Measurements from ENCODE around the gene PNMA6E.

The PNMA6E gene

DNA sequence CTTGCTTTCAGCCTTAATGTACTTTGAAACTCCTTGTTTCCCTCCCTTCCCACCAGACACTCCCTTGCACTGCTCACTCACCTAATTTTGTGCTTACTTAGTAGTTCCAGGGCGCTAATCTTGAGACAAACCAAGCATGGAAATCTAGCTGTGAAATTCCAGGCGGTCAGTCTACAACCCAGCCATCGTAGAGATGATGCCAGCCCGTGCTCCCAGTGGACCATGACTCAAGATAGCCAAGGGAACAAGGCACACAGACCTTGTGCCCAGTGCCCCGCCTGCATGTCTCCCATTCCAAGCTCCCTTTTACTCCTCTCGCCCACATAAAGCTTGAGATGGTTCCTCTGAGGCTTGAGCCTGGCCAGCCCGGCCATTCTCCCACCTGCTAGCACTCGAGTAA, 33.7 kb upstream of the PNMA6E start:
- no peak for DNase-seq

DNA sequence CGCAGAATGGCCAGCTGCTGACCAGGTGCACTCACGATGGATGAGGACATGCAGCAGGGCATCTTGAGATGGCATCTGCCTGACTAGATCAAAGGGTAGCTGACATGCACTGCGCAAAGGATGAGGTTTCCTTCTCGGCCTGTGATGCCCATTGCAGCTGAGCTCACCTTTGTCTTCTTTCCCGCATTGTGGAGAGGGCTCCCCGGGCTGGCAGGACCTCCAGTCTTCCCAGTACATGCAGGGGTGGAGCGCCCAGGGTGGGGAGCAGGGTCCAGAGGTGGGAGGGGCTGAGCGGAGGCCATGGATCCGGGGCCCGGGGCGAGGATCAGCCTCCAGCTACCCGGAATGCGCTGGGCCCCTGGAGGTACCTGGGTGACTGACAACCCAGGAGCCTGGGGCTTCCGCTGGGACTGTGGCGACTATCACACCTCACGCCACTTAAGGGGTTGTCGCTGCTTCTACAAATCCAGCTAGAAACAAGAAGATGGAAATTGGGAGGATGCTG, 32.7 kb upstream of the PNMA6E start:
- DNase-seq = no peak

DNA sequence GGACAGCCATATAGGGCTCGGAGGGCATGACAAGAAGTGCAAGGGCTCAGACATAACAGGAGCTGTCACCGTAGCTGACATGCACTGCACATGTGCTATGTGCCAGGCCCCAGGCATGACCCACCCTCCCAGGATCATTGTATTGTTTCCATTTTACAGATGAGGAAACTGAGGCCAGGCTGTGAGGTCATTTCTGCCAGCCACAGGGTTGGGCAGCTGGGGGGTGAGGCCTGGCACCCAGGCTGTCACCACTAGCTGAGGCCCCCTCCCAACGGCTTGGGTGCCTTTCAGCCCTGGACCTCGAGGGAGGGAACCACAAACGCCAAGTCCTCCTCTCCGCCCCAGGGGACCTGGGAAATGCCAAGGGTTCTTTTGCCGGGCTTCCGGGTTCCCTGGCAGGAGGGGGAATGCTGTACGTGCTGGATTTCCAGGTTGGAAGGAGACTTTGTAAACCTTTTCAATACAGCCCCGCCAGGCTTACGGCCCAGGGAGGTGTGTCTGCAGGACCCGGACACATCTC, 32.1 kb upstream of the PNMA6E start:
- no peak for DNase-seq

DNA sequence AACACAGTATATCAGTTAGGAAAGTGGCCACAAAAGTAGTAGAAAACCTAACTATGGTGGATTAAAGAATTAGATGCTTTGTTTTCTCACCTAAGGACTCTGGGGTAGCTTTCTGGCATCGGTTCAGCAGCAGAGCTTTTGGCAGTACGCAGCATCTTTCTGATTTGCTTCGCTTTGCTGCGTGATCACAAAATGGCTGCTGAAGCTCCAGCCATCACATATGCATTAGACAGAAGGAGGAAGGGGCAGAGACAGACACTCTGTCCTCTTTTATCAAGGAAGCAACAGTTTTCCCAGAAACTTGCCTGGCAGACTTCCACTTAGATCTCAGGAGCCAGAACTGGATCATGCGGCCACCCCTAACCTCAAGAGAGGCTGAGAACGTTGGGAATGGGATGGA, 29.6 kb upstream of the PNMA6E start:
- no peak for DNase-seq

DNA sequence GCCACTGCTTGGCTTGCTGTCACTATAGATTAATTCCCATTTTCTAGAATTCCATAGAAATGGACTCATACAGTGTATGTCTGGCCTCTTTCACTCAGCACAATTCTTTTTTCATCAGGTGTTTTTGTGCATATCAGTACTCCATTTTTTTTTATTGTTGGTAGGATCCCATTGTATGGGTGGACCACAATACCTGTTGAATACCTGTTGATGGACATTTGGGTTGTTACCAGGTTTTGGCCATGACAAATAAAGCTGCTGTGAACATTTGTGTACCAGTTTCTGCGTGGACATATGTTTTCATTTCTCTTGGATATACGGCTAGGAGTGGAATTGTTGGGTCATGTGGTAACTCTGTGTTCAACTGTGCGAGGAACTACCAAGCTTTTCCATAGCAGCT, 25.1 kb upstream of the PNMA6E start:
- no peak for DNase-seq

DNA sequence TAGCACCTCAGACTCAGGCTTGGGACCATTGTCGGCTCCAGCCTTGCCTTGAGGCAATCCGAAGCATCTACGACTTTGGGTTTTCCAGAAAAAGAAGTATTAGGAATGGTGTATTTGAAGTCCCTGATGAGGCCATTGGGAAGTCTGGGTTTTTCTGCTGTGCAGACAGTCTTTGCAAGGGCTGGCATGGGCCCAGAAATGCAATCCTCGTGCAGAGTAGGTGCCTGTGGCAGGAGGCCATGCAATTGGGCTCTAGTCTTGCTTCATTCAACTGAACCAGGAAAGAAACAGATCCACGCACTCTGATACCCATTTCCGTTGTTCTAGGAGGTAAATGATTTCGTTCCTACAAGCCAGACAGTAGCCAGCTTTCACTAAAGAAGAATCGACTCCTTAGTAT, 22.5 kb upstream of the PNMA6E start:
- DNase-seq = no peak

DNA sequence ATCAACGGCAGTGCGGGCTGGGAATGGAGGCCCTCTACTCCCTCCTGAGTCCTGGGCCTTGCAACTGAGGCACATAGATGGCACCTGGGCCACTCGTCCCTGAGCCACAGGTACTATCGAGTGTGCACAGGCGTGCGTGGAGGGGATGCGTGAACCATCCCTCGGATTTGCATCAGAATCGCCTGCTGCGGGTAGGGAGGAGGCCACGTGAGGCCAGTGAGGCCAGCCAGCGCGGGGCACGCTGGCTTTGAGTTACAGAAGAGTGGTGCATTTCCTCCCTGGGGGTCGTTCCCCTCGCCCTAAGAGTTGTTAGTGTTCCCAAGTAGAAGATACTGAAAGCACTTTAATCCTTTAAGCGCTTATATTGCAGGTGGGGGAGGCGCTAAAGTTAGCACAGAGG, 20.7 kb upstream of the PNMA6E start:
- no peak for DNase-seq

DNA sequence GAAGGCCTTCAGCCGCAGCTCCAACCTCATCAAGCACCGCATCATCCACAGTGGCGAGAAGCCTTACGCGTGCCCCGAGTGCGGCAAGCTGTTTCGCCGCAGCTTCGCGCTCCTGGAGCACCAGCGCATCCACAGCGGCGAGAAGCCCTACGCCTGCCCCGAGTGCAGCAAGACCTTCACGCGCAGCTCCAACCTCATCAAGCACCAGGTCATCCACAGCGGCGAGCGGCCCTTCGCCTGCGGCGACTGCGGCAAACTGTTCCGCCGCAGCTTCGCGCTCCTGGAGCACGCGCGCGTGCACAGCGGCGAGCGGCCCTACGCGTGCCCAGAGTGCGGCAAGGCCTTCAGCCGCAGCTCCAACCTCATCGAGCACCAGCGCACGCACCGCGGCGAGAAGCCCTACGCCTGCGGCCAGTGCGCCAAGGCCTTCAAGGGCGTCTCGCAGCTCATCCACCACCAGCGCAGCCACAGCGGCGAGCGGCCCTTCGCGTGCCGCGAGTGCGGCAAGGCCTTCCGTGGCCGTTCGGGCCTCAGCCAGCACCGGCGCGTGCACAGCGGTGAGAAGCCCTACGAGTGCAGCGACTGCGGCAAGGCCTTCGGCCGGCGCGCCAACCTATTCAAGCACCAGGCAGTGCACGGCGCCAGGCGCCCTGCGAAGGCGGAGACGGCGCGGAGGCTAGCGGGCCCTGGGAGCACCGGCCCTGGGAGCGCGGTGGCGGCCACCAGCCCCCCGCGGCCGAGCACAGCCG, 19.9 kb upstream of the PNMA6E start:
- no peak for DNase-seq

DNA sequence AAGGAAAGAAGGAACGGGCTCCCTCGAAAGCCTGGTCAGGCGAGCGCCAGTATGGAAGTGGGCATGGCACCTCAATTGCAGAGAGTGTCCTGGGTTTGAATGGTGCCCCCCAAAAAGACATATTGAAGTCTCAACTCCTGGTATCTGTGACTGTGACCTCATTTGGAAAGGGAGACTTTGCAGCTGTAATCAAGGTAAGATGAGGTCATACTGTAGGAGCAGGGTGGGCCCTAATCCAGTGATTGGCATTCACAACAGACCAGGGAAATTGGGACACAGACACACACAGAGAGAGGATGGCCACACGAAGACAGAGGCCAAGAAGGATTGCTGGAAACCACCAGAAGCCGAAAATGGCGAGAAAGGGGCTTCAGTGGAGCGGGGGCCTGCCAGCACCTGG, 16.5 kb upstream of the PNMA6E start:
- no peak for DNase-seq

DNA sequence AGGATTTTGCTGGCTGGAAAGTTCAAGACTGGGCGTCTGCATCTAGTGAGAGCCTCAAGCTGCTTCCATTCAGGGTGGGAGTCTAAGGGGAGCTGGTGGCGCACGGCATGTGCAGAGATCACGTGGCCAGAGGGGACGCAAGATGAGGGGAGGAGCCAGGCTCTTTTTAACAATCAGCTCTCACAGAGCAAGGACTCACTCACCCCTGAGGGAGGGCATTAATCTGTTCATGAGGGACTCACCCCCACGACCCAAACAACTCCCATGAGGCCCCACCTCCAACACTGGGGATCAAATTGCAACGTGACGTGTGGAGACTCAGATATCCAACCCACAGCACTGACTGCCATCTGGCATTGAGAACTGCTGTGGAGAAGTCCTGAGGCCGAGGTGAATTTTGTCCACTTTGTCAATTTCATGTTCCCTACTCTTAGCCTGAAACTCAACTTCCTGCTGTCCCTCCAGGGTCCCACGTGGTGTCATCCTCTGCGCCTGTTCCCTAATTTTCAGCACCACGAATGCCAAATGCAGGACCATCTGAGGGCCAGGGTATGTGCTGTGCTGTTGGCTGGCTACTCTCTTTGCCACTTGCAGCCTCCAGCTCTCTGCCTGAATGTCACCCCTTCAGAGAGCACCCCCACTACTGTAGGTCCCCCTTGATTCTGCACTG, 15.8 kb upstream of the PNMA6E start:
- DNase-seq = no peak

DNA sequence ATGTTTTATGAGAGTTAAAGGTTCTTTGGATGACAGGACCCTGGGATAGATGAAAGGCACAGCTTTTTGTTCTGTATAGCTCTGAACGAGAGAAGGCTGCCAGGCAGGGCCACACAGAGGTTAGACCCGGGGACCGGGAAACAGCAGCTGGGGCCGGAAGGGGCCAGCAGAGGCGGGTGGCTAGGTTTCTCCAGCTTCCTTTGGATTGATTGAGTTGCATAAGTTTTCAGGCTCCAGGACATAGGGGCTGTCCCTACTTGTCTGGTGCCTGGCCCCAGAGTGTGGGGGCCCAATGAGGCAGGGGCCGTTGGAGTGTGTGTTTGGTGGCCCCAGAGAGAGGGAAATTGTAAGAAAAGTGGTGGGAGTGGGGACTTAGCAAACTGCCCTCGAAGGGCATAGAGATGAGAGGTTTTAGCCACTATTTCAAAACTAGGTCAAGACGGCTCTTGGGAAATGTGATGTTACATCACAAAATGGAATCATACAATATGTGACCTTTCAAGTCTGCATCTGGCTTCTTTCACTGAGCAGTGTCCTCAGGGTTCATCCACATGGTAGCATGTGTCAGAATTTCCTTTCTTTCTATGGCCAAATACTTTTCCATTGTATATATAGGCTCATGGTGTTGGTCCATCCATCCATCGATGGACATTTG, 13.8 kb upstream of the PNMA6E start:
- DNase-seq = no peak

DNA sequence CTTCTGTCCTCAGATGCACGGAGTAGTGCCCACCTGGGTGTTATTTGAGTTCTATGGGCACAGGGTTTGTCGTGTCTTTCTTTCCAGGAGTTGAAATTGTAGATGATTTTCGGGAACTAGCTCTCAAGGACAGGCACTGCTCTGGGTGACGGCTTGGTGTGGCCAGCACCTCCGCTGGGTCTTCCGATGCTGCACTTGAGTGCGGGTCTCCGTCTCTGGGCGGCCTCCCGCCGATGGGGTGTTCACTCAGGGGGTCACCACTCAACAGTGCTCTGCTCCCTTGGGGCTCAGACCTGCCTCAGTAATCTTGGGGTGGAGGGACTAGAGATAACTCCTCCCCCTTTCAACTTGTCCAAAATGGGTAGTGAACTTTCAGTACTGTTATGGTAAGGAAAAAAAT, 12.6 kb upstream of the PNMA6E start:
- no peak for DNase-seq

DNA sequence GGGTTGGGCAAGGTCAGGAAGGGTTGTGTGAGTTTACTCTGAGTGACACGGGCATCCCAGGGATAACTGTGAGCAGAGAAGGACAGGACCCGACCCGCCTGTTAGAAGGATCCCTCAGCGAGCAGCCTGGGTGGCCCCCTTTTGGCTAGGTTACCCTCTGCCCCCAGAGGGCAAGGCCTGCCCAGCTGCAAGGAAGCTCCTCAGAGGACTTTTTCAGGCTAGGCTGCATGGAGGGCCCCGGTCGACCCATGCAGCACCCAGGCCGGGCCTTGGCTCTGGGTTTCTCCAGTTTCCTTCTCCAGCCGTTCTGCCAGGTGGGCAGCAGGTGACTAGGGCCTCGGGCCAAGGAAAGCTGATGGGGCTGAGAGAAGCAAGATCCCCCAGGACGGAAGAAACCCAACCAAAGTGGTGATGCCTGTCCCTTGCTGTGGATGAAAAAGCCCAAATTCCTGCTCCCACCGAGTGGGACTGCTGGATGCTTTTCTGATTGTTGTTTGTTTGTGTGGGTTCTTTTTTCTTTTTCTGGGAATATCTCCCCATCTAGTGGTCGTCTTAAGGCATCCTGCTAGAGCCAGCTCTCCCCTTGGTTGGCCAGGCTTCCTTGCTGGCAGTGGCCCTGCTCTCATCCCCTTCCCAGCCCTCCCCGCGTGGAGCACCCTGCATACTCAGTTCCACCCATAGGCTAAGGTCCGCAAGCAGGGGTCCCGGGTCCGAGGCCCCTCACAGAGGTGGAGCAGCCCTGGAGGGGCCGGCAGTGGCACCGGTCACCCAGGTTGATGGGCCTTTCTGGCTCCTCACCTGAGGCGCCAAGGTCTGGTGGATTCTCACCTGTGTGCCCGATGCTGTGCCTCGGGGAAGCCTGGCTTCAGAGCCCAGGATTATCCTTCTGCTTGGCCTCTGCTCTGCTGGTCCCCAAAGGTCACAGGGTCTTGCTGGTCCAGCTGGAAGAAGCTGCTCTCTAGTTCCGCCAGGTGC, 11.9 kb upstream of the PNMA6E start:
- DNase-seq = no peak

DNA sequence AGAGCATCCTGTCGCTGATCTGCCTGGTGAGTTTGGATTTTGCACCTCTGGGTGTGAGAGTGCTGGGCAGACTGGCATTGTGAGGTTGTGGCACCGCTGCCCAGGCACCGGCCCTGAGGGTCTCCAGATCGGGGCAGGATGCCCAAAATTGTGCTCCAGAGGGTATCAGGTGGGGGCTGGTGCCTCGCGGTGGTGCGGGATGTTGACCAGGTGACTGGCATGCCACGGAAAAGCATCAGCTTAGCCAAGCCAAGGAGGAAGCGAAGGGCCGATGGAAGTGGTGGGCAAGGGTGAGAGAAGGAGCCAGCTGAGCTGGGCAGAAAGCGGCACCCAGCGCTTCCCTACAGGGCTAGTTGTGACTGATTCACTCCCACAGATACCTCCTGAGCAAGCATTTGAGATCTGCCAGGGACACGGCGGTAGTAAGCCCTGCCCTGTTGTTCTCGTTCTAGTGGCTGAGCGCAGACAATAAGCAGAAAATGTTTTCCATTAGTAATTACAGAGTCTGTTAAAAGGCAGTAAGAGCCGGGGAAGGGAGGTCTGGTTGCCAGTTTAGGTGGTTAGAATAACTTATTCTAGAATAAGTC, 10.9 kb upstream of the PNMA6E start:
- DNase-seq = no peak

DNA sequence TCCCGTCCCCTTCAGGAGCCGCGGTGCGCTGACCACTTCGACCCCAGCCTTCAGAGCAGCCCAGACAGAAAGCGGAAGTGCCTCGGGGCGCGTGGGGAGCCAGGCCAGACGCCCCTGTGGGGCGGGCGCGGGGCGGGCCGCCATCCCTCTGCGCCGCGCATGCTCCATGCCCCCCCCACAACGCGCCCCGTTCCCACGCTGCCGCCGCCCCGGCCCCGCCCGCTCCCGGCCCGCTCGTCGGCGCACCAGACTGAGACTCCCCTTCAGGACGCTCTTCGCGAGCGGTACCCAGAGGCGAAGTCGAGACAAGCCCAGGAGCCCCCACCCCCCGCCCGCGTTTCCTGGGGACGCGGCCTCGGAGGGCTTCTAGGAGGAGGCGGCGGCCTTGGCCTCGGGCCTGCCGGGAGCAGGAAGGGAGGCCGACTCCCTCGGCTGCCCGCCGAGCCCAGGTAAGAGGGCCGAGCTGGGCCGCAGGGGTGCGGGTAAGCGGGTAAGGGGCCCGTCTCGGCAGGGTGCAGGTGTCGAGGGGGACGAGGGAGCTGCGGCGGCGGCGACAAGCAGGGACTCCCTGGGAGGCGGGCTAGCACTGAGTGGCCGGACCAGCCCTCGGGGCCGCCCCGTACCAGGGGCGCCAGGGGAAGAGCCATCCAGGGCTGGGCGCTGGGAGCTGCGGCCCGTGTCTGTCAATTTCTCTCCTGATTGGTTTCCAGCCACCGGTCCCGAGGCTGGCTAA, 10.3 kb upstream of the PNMA6E start, which contains the start of gene ZFP92:
Gene ZFP92, plus strand, starts transcription at position 218 of the 733 bp plus-strand sequence. CDS start 6,851 bp downstream, outside the sequence.
- DNase-seq = peak; percentile 60

DNA sequence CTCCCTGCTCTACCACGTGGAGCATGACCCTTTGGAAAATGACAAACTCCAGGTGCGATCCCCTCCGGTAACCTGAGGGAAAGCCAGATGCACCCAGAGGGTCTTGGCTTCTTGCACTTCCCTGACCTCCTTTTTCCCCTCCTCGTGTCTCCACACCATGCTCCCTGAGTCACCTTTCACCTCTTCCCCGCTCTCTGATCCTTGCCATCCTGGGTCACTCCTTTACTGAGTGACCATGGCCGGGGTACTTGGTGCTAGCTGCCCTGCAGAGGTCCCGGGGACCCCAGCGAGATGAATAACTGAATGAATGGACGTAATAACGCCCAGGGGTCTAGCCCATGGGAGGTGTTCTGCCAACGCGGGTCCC, 9.7 kb upstream of the PNMA6E start:
- DNase-seq = no peak

DNA sequence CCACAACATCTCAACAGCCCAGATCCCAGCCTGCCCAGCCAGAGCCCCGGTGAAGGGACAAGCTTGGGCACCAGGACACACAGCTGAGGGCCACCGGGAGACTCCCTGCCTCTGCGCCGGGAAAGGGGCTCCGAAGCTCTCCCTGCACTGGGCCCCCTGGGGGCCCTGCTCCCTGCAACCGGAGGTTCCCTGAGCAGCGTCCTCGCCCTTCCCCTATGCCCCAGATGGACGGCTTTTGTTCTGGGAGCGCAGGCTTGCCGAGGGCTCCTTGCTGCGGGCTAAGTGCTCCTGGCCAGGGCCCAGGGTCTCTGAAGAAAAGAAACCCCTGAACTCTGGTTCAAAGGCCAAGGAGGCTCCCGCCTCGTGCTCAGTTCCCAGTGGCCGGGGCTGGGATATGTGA, 9.2 kb upstream of the PNMA6E start:
- no peak for DNase-seq

DNA sequence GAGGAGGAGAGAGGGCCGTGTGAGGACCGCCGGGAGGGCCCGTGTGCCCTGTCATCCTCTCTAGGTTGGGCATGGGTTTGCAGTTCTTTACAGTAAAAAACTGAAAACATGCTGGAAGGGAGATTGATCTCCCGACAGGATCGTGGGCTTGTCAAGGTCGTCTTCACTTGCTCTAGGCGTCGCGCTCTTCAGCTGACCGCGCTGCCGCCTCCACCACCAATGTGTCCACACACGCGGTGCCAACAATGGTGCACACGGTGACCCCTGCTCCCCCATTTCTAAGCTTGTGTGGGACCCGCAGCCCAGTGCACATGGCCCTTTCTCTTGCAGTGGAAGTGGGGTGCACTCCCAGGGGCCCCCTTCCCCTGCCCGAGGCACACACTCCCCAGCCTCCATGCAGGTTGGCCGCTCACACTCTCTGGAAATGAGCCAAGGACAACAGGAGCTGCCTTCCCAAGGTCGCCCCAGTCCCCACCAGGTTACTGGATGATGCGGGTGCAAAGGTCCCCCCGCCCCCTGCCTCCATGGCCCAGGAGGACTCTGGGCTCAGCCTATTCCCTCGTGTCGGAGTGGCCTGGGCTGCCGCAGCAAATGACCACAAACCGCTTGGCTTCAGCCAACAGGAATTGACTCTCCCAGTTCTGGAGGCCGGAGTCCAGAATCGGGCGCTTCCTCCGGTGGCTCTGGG, 8.4 kb upstream of the PNMA6E start:
- DNase-seq = no peak

DNA sequence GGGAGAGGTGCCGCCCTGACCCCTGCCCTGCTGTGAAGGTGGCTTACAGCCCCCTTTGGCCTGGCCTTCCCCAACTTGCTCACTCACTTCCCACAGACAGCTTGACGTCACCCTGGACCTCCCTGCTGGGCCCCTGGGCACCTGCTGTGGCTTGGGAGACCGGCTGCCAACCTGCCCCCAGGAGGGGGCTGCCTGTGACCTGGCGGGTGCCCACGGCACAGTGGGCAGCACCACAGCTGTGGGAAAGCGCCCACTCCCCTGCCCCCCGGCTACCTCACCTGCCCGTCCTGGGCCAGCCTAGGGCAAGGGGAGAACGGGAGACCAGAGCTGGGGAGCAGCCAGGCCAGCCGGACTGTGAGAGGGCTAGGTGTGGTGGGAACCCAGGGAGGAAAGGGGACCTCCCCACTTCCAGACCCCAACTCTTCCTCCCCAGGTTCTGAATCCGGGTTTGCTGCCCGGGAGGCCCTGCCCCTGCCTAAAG, 7.8 kb upstream of the PNMA6E start:
- no peak for DNase-seq

DNA sequence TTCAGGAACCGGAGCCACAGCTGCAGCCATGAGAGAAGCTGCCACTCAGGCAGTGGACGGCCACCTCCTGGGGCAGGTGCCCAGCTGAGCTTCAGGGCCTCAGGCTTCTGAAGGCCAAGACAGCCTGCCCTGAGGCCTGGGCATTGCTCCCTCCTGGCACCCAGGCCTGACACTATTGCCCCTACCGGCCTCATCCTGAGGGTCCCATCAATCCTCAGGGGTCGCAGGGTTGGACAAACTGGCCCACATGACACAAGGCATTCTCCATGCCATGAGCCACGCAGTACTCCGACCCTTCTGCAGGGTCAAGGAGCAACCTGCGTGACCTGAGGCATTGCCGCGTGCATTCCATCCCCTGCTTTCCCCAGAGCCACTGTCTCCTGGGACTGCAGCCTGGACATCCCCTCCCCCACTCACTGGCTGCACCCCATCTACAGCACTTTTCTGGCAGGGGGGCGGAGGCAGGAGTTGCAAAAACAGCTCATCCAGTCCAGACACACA, 7.1 kb upstream of the PNMA6E start:
- no peak for DNase-seq

Data from activated naive CD4-positive, alpha-beta T cell treated with anti-CD3 and anti-CD28 coated beads, Interleukin-2, amount 50 U/mL, for 16 hours (primary cell).